ENCODE data around the gene KIF19. TPM values are rescaled to one million over a fixed set of nuclear protein-coding genes. Genes with fewer than 3 reads are reported as not detected.

Gene KIF19
- total and polyA plus RNA-seq, 2 donors (not counting 1 experiment from before 2014, with no cell fraction given) = not detected

GRCh38 chr17:74380086-74380958 is 54.3 kb downstream of the KIF19 start:
- no peak for TF ChIP-seq CTCF (IDR thresholded peaks at IDR 0.05)
- TF ChIP-seq EZH2 (IDR thresholded peaks at IDR 0.05; ENCODE audit: borderline replicate concordance, insufficient read depth, low read depth, low read length, poor library complexity, severe bottlenecking) = no peak
- Histone ChIP-seq H3K4me2 (replicated peaks; ENCODE audit: low read depth, low read length, poor library complexity, severe bottlenecking) (peak overlapping the region; percentile 51), H3K27ac (ENCODE audit: low read length in 2 of 2) (no peak overlapping the region), H3K36me3 (replicated peaks in 1 of 2; ENCODE audit: control extremely low read depth in 1 of 2, control insufficient read depth in 1 of 2, extremely low read depth in 1 of 2, insufficient read depth in 2 of 2, low read length in 1 of 2) (no peaks in the 10 kb centered on the region), H3K4me3 (ENCODE audit: control extremely low read depth in 1 of 5, extremely low read depth in 1 of 5, insufficient read depth in 1 of 5, low read depth in 2 of 5, low read length in 4 of 5) (no peak overlapping the region), H3K27me3 (replicated peaks in 1 of 4; ENCODE audit: control extremely low read depth in 1 of 4, control insufficient read depth in 3 of 4, insufficient read depth in 4 of 4, low read length in 3 of 4) (peaks cover 0 to 15% (median 3%) of the 10 kb centered on the region in 4 experiments), H3K4me1 (ENCODE audit: control insufficient read depth in 2 of 2, insufficient read depth in 2 of 2, low read length in 2 of 2) (peaks cover 5 to 9% of the 10 kb centered on the region in 2 donors), H3K9me3 (ENCODE audit: control extremely low read depth in 1 of 3, control insufficient read depth in 2 of 3, insufficient read depth in 1 of 3, low read length in 2 of 3) (no peaks in the 10 kb centered on the region), H4K20me1 (ENCODE audit: control insufficient read depth, insufficient read depth, low read length, poor library complexity, severe bottlenecking) (no peaks in the 10 kb centered on the region), H2AFZ (ENCODE audit: insufficient read depth, low read depth, low read length, poor library complexity, severe bottlenecking) (peak overlapping the region; percentile 30), H3K79me2 (ENCODE audit: control insufficient read depth, insufficient read depth, low read length) (no peaks in the 10 kb centered on the region), H3K9ac (ENCODE audit: low read length) (no peak overlapping the region)
- Mint-ChIP-seq H3K4me3 (no peak overlapping the region), H3K9me3 (ENCODE audit: insufficient read depth) (no peaks in the 10 kb centered on the region), H3K27ac (no peak overlapping the region), H3K4me1 (no peaks in the 10 kb centered on the region), H3K27me3 (peaks cover 18% of the 10 kb centered on the region)
- ChIA-PET POLR2A (no interaction called here), CTCF (interaction anchor here (1.1 to 4.9 kb wide), 11 partner anchors 12 to 391 kb away, joined by 3 to 95 read pairs (median 6); partner anchors contain the start of genes CD300LB and GPR142)
- WGBS (ENCODE audit: insufficient coverage) = 33% methylated on average over 10 of the region's 17 CpGs
- DNase-seq (no peak), ATAC-seq (ENCODE audit: low read depth) (no peak)
- intact Hi-C loops (cut with micrococcal nuclease) = no loop called here

Data from B cell (primary cell).